HG03571 (cell line): ENCODE data around the gene SETX.

Experiments
- ATAC-seq: cut with Tn5 transposase; IDR thresholded peaks from one replicate; pipeline ENCODE4 v1.9.1; 2021; ENCODE audit not compliant: unreplicated experiment

SETX gene

GRCh38 chr9:132224645-132225044, 130.1 kb downstream of the SETX start:
- ATAC-seq = no peak

DNA sequence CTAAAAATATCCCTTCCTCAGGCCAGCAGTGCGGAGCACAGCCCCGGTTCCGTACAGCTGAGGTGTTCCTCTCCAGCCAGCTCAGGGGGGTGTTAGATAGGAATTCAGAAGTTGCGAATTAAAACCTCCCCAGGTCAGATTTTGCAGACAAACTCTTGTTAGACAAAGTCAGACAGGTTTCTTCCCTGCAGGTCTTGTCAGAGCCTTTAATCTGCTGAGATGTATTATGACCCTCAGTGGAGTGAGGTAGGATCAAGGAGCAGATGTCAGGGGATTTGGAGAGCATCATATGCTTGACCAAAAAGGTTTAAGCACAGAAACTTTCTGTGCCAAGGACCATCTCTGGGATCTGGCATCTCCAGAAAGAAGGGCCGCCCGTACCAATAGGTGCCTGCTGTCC, 132.8 kb downstream of the SETX start:
- ATAC-seq = no peak

DNA sequence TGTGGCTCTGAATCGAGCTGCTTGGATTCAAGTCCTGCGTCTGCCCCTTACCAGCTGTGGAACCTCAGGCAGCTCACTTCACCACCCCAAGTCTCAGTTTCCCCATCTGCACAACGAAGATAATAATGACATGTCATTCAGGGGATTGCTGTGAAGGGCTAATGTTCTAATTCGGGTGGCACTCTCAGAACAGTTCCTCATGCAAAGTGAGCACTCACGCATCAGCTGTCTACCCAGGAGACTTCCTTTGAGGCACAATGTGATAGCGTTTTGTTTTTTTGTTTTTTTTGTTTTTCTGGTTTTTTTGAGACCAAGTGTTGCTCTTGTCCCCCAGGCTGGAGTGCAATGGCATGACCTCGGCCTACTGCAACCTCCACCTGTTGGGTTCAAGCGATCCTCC, 136.6 kb downstream of the SETX start:
- ATAC-seq = no peak

GRCh38 chr9:132216861-132217619, 137.7 kb downstream of the SETX start:
- no peak for ATAC-seq

GRCh38 chr9:132214027-132214622, 140.7 kb downstream of the SETX start:
- ATAC-seq = no peak

- no peak for ATAC-seq
These were observed 143.2 kb downstream of the SETX start for GRCh38 chr9:132211570-132211969.
